HCT116 (cell line): Measurements from ENCODE around the gene NAV3. TPM values are rescaled to one million over a fixed set of nuclear protein-coding genes. Genes with fewer than 3 reads are reported as not detected.

Experiments used
- ATAC-seq: fragments of 200-7000 bp; cut with Tn5 transposase; 2 replicates; pipeline ENCODE4 v1.9.1; 2020; ENCODE audit warnings: mild to moderate bottlenecking, moderate library complexity
- BruUV-seq: library from RNA; stranded (reverse); fragments of 400-500 nt; replicated peaks from 2 replicates; lab custom pipeline; 2021; lab: Mats Ljungman, UMichigan
- CTCF ChIA-PET: fragments of 300-600 bp; sonication (Branson Sonifier 250); formaldehyde crosslinking; loops from one replicate; lab custom pipeline; 2021; ENCODE audit warnings: antibody characterized with exemption; lab: Charles Lee
- POLR2A ChIA-PET: fragments of 300-600, 350-600 bp; sonication (Branson Sonifier 250); formaldehyde crosslinking; loops from one replicate; lab custom pipeline; 2021; ENCODE audit warnings: antibody characterized with exemption; lab: Charles Lee
- RAD21 ChIA-PET, 2 experiments: fragments of 300-600 bp; sonication (Branson Sonifier 250); formaldehyde crosslinking; loops; one replicate each; lab custom pipeline; 2023; ENCODE audit warnings: low total read pairs in 2 of 2; ENCODE audit not compliant: uncharacterized antibody in 2 of 2, unreplicated experiment in 2 of 2, low non-redundant PET in 1 of 2; lab: Charles Lee
- DNase-seq: peaks from one replicate; pipeline ENCODE4 v3.0.0-alpha.2; 2010; ENCODE audit warnings: low read depth, low spot score
- H2AFZ ChIP-seq: fragments of 200-600 bp; shearing (Covaris generic), sonication (generic); 2 replicates; pipeline ENCODE4 v1.6.1; 2017; ENCODE audit warnings: low read depth, mixed run types, mixed read lengths, antibody characterized with exemption, low read length; ENCODE audit not compliant: poor library complexity, severe bottlenecking
- H3K27ac ChIP-seq: 2 replicates; pipeline ENCODE4 v1.5.1; 2012; ENCODE audit warnings: low read depth, low read length
- H3K27me3 ChIP-seq: fragments of 200-600 bp; sonication (generic); 2 replicates; pipeline ENCODE4 v1.6.1; 2016; ENCODE audit warnings: mixed run types, low read length, mixed read lengths; ENCODE audit not compliant: insufficient read depth
- H3K36me3 ChIP-seq, 2 experiments: fragments of 200-500 bp in 1 of 2; fragments of 200-600 bp in 1 of 2; sonication (Bioruptor generic) in 1 of 2; sonication (generic) in 1 of 2; 2 replicates each; pipeline versions ENCODE4 v1.5.1 to v1.6.1; 2014 to 2016; ENCODE audit warnings: low read length in 2 of 2, inconsistent platforms in 1 of 2, mixed read lengths in 1 of 2, mixed run types in 1 of 2; ENCODE audit not compliant: insufficient read depth in 2 of 2, control insufficient read depth in 1 of 2
- H3K4me1 ChIP-seq, 2 experiments: fragments of 200-600 bp in 1 of 2; sonication (generic) in 1 of 2; 2 replicates each; pipeline versions ENCODE4 v1.5.1 to v1.6.1; 2012 to 2017; ENCODE audit warnings: low read length in 2 of 2, inconsistent platforms in 1 of 2, mild to moderate bottlenecking in 1 of 2, mixed read lengths in 1 of 2, mixed run types in 1 of 2, moderate library complexity in 1 of 2; ENCODE audit not compliant: insufficient read depth in 2 of 2, control insufficient read depth in 1 of 2
- H3K4me2 ChIP-seq: fragments of 200-600 bp; sonication (generic); 2 replicates; pipeline ENCODE4 v1.6.1; 2017; ENCODE audit warnings: mixed run types, low read length, mixed read lengths
- H3K4me3 ChIP-seq, 2 experiments: fragments of 200-600 bp in 1 of 2; sonication (generic) in 1 of 2; replicated peaks in 1 of 2; 2 replicates each; pipeline ENCODE4 v1.5.1; 2011 to 2016; ENCODE audit warnings: low read length in 2 of 2, control low read depth in 1 of 2, low read depth in 1 of 2, mild to moderate bottlenecking in 1 of 2, mixed read lengths in 1 of 2, mixed run types in 1 of 2
- H3K79me2 ChIP-seq: fragments of 200-600 bp; sonication (generic); 2 replicates; pipeline ENCODE4 v1.6.1; 2017; ENCODE audit warnings: mild to moderate bottlenecking, mixed run types, low read length, moderate library complexity, mixed read lengths; ENCODE audit not compliant: insufficient read depth
- H3K9ac ChIP-seq: fragments of 200-600 bp; sonication (generic); 2 replicates; pipeline ENCODE4 v1.6.1; 2016; ENCODE audit warnings: low read length, mixed read lengths
- H3K9me2 ChIP-seq: fragments of 200-600 bp; sonication (generic), shearing (Covaris generic); 2 replicates; pipeline ENCODE4 v1.6.1; 2017; ENCODE audit warnings: mixed run types, mild to moderate bottlenecking, moderate library complexity; ENCODE audit not compliant: insufficient read depth
- H3K9me3 ChIP-seq, 2 experiments: fragments of 200-500 bp in 1 of 2; fragments of 200-600 bp in 1 of 2; sonication (Bioruptor generic) in 1 of 2; sonication (generic) in 1 of 2; 2 replicates each; pipeline ENCODE4 v1.6.1; 2014 to 2017; ENCODE audit warnings: low read length in 2 of 2, mixed read lengths in 2 of 2, inconsistent platforms in 1 of 2, low read depth in 1 of 2, mild to moderate bottlenecking in 1 of 2, mixed run types in 1 of 2, moderate library complexity in 1 of 2; ENCODE audit not compliant: control insufficient read depth in 1 of 2, insufficient read depth in 1 of 2
- H4K20me1 ChIP-seq: fragments of 200-600 bp; sonication (generic), shearing (Covaris generic); 2 replicates; pipeline ENCODE4 v1.6.1; 2017; ENCODE audit warnings: mixed run types, mild to moderate bottlenecking, moderate library complexity; ENCODE audit not compliant: insufficient read depth
- CBX3 ChIP-seq: IDR thresholded peaks from 2 replicates; pipeline ENCODE4 v1.6.1; 2012; ENCODE audit warnings: low read depth
- CEBPB ChIP-seq: IDR thresholded peaks from 2 replicates; pipeline ENCODE4 v1.6.1; 2012; ENCODE audit warnings: low read depth
- CTCF ChIP-seq, 3 experiments: fragments of 200-600 bp in 1 of 3; sonication (generic) in 1 of 3; IDR thresholded peaks in 2 of 3; conservative IDR thresholded peaks in 1 of 3; 2 replicates each; pipeline ENCODE4 v1.5.1; 2012 to 2017; ENCODE audit warnings: low read depth in 2 of 3, low read length in 2 of 3, antibody characterized with exemption in 1 of 3, borderline replicate concordance in 1 of 3, control low read depth in 1 of 3, mild to moderate bottlenecking in 1 of 3, mixed read lengths in 1 of 3, mixed run types in 1 of 3, moderate library complexity in 1 of 3; ENCODE audit not compliant: insufficient read depth in 1 of 3
- EGR1 ChIP-seq: IDR thresholded peaks from 2 replicates; pipeline ENCODE4 v1.6.1; 2012; ENCODE audit warnings: low read depth
- ELF1 ChIP-seq: IDR thresholded peaks from 2 replicates; pipeline ENCODE4 v1.6.1; 2012; ENCODE audit warnings: low read depth, borderline replicate concordance
- EZH2phosphoT487 ChIP-seq: fragments of 200-600 bp; IDR thresholded peaks from 2 replicates; pipeline ENCODE4 v1.6.1; 2018; ENCODE audit warnings: antibody characterized with exemption, borderline replicate concordance
- FOSL1 ChIP-seq: IDR thresholded peaks from 2 replicates; pipeline ENCODE4 v1.6.1; 2012; ENCODE audit warnings: low read depth
- JUND ChIP-seq: IDR thresholded peaks from 2 replicates; pipeline ENCODE4 v1.6.1; 2012
- MAX ChIP-seq: IDR thresholded peaks from 2 replicates; pipeline ENCODE4 v1.6.1; 2012
- POLR2A ChIP-seq: IDR thresholded peaks from 2 replicates; pipeline ENCODE4 v1.7.0; 2011; ENCODE audit warnings: borderline replicate concordance; ENCODE audit not compliant: insufficient read depth, insufficient read length; ENCODE audit errors: extremely low read depth
- POLR2AphosphoS5 ChIP-seq: IDR thresholded peaks from 2 replicates; pipeline ENCODE4 v1.6.1; 2011; ENCODE audit warnings: mild to moderate bottlenecking, low read depth, low read length, moderate library complexity
- RAD21 ChIP-seq: IDR thresholded peaks from 2 replicates; pipeline ENCODE4 v1.6.1; 2012; ENCODE audit warnings: low read depth, mild to moderate bottlenecking
- REST ChIP-seq: IDR thresholded peaks from 2 replicates; pipeline ENCODE4 v1.6.1; 2012; ENCODE audit warnings: low read depth
- SIN3A ChIP-seq: IDR thresholded peaks from 2 replicates; pipeline ENCODE4 v1.6.1; 2012; ENCODE audit warnings: low read depth
- SP1 ChIP-seq: IDR thresholded peaks from 2 replicates; pipeline ENCODE4 v1.6.1; 2012; ENCODE audit warnings: low read depth
- SRF ChIP-seq: IDR thresholded peaks from 2 replicates; pipeline ENCODE4 v1.6.1; 2012; ENCODE audit warnings: low read depth
- ZFX ChIP-seq: fragments of 450-650 bp; IDR thresholded peaks from 2 replicates; pipeline ENCODE4 v1.6.1; 2017
- intact Hi-C: fragments of 100-400 bp; cut with micrococcal nuclease; formaldehyde crosslinking; loops from 2 replicates; pipeline ENCODE4 v1.10.0; 2022
- total RNA-seq: library from RNA; stranded (reverse); gene quantifications from one replicate; pipeline ENCODE4 v1.2.1, GENCODE V29; 2021; ENCODE audit not compliant: unreplicated experiment
- TF ChIP-seq, protein P1 (sequence below): IDR thresholded peaks from 2 replicates; pipeline ENCODE4 v1.6.1; 2011; ENCODE audit warnings: mild to moderate bottlenecking, low read length, moderate library complexity; ENCODE audit not compliant: insufficient replicate concordance; ENCODE audit errors: extremely low read depth

Gene NAV3
- total RNA-seq, 1 experiment from 2014 or later, result 7.8 TPM

GRCh38 chr12:77878901-77879300 is 48.2 kb downstream of the NAV3 start:
- H3K4me1 ChIP-seq, result no peaks in the 10 kb centered on the region
- H3K9me3 ChIP-seq, result no peaks in the 10 kb centered on the region
- RAD21 ChIA-PET, result no interaction called here
- H3K79me2 ChIP-seq, result no peaks in the 10 kb centered on the region
- H3K27ac ChIP-seq, result no peak overlapping the region
- H3K36me3 ChIP-seq, result no peaks in the 10 kb centered on the region
- CTCF ChIA-PET, result no interaction called here
- no peak for ATAC-seq
- no peak overlapping the region for H3K4me3 ChIP-seq
- DNase-seq, result no peak
- H3K4me2 ChIP-seq, result no peak overlapping the region
- POLR2A ChIA-PET, result no interaction called here
- no peaks in the 10 kb centered on the region for H3K27me3 ChIP-seq
- no TSS peak for BruUV-seq
- no peak overlapping the region for H2AFZ ChIP-seq
- intact Hi-C loops, result no loop called here
- H3K9me2 ChIP-seq, result no peaks in the 10 kb centered on the region
- H3K9ac ChIP-seq, result no peak overlapping the region
- TF ChIP-seq MAX, result no peak
- no peak for TF ChIP-seq SRF
- no peak for TF ChIP-seq SIN3A
- no peak for TF ChIP-seq CBX3
- TF ChIP-seq RAD21, result no peak
- TF ChIP-seq REST, result no peak
- TF ChIP-seq EGR1, result no peak
- no peak for TF ChIP-seq POLR2A
- no peak for TF ChIP-seq JUND
- TF ChIP-seq POLR2AphosphoS5, result no peak
- TF ChIP-seq, protein P1, sequence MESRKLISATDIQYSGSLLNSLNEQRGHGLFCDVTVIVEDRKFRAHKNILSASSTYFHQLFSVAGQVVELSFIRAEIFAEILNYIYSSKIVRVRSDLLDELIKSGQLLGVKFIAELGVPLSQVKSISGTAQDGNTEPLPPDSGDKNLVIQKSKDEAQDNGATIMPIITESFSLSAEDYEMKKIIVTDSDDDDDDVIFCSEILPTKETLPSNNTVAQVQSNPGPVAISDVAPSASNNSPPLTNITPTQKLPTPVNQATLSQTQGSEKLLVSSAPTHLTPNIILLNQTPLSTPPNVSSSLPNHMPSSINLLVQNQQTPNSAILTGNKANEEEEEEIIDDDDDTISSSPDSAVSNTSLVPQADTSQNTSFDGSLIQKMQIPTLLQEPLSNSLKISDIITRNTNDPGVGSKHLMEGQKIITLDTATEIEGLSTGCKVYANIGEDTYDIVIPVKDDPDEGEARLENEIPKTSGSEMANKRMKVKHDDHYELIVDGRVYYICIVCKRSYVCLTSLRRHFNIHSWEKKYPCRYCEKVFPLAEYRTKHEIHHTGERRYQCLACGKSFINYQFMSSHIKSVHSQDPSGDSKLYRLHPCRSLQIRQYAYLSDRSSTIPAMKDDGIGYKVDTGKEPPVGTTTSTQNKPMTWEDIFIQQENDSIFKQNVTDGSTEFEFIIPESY, result no peak
- no peak for TF ChIP-seq SP1
- TF ChIP-seq ELF1, result no peak
- TF ChIP-seq ZFX, result no peak
- no peak for TF ChIP-seq CEBPB
- no peak for TF ChIP-seq EZH2phosphoT487
- TF ChIP-seq CTCF (IDR thresholded peaks at IDR 0.05 in 2 of 3, conservative IDR thresholded peaks at IDR 0.05 in 1 of 3; ENCODE audit: borderline replicate concordance in 1 of 3, insufficient read depth in 1 of 3, low read depth in 2 of 3, low read length in 2 of 3), result no peak
- no peak for TF ChIP-seq FOSL1
- H4K20me1 ChIP-seq, result no peaks in the 10 kb centered on the region
